HG03442 (cell line): ENCODE data around the gene RFPL4AL1.
"Not testable (repeated sequence)": the region's sequence is repeated elsewhere in the genome, so short reads cannot be mapped to it uniquely, and the experiment has no call there.

Experiments used
- ATAC-seq: cut with Tn5 transposase; IDR thresholded peaks from one replicate; pipeline ENCODE4 v1.9.1; 2021; ENCODE audit warnings: mild to moderate bottlenecking, moderate library complexity; ENCODE audit not compliant: unreplicated experiment

Gene RFPL4AL1

GRCh38 chr19:55768818-55769217 is at the start of gene RFPL4AL1:
Gene RFPL4AL1 (plus strand): TSS chr19:55769118. CDS start chr19:55771805, 2,687 bp downstream.
- ATAC-seq, result not testable (repeated sequence)

GRCh38 chr19:55720214-55720746 is 48.6 kb upstream of the RFPL4AL1 start:
- no peak for ATAC-seq

- no peak for ATAC-seq
These were observed 48.1 kb upstream of the RFPL4AL1 start for GRCh38 chr19:55720801-55721200.

- ATAC-seq, result no peak
These were observed 45.4 kb upstream of the RFPL4AL1 start for GRCh38 chr19:55723491-55723890.

- ATAC-seq, result not testable (repeated sequence)
These were observed 38.5 kb upstream of the RFPL4AL1 start for GRCh38 chr19:55730378-55730777.

DNA sequence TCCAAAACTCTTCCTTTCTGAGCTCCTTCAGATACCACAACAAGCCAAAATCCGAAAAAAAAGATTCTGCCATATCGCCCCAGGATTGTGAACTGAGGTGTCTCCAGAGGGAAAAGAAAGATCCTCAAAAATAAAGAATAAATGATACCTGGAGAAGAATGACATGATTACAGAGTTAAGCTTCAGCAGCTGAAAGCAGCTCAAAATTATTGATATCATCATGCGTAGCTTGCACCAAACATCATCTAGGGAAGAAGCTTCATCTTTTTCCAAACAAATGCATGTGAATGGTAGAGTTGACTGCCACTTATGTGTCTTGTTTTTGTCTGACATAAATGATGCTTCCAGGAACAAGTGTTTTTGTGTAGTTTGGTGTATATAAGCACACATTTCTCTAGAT is 30.6 kb upstream of the RFPL4AL1 start, which contains the start of gene NLRP9:
NLRP9 (minus strand) TSS at position 101 of the 400 bp plus-strand sequence; CDS start at position 73, 28 bp downstream.
- no peak for ATAC-seq

DNA sequence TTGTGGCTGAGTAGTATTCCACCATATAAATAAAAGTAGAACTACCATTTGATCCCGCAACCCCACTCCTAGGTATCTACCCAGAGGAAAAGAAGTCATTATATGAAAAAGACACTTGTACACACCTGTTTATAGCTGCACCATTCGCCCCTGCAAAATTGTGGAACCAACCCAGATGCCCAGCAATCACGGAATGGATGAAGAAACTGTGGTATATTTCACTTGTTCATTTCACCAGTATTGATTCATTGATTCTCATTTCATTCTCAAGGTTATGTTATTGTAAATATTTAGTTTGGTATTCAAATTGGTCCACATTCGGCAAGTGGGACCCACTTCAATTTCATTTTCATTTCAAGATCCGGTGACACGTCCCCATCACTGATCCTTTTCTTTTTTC is 18.2 kb upstream of the RFPL4AL1 start:
- ATAC-seq, result no peak

DNA sequence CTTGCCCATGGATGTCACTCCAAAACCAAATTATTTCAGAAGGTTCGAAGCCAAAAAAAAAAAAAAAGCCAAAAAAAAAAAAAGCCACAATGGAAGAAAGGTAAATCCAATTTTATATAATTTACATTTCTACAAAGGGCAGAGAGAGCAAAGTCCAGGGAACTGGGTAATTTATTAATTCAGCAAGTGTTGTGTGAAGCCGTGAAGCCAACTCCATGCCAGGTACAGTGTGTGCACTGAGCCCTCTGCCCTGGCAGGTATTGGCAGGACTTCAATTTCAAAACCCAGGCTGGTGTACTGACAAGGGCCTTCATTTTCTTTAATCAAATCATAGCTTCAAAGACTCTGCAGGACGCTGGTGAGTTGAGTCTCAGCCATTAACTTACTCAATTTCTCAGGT is 15.5 kb upstream of the RFPL4AL1 start:
- no peak for ATAC-seq

GRCh38 chr19:55756808-55757207 is 12.1 kb upstream of the RFPL4AL1 start:
- not testable (repeated sequence) for ATAC-seq

DNA sequence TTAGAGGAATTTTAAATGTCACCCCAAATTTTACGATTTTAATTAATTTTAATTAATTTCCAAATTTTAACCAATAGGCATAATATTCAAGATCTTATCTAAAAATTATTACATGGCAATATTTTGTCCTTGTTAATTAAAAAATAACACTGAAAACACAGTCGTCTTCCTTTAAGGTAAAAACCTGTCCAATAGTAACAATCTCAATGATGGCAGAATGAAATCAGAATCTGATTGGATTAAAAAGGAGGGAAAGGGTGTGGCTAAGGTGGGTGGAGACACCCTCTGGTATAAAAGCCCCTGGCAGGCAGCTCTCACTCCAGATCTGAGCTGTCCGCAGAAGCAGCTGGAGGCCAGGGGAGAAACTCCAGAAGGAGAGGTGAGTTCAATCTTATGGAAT is 10.1 kb upstream of the RFPL4AL1 start, which contains the start of gene RFPL4A:
RFPL4A (plus strand) TSS at position 301 of the 400 bp plus-strand sequence. CDS start 2,704 bp downstream, outside the sequence.
- not testable (repeated sequence) for ATAC-seq

DNA sequence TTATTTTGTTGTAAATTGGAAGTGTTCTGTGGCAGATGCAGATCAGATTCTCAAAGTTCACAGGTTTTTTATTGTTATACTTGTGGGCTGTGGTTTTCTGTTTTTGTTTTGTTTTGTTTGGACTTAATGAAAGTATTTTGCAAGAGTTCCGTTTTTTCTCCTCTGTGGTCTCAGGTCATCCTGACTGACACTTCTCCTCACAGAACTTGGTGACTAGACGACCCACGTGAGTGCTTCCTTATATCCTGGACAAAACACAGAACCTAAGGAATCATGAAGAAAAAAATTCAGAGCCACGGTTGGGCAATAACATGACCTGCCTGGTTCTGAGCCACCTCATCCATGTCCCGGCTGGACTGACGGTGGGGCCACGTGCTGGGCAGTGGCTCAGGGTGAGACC is 2.5 kb upstream of the RFPL4AL1 start:
- ATAC-seq, result no peak

DNA sequence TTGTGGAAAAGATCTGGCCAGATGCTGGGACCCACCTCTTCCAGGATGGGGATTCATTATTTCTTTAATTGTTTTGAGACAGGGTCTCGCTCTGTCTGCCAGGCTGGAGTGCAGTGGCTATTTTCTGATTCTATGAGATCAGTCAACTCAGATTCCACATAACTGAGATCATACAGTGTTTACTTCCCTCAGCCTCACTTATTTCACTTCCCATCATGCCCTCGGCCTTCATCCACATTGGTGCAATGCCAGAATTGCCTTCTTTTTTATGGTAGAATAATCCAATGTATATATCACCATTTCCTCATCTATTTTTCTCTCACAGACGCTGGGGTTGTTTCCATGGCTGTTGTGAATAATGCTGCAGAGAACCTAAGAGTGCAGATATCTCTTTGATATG is 714 bp downstream of the RFPL4AL1 start:
- not testable (repeated sequence) for ATAC-seq

- no peak for ATAC-seq
These were observed 8.6 kb downstream of the RFPL4AL1 start for GRCh38 chr19:55777528-55777927.

GRCh38 chr19:55778331-55778730 is 9.4 kb downstream of the RFPL4AL1 start:
- no peak for ATAC-seq

- ATAC-seq, result no peak
These were observed 12.2 kb downstream of the RFPL4AL1 start for GRCh38 chr19:55781112-55781511.

- no peak for ATAC-seq
These were observed 26.1 kb downstream of the RFPL4AL1 start for GRCh38 chr19:55795021-55795420.

DNA sequence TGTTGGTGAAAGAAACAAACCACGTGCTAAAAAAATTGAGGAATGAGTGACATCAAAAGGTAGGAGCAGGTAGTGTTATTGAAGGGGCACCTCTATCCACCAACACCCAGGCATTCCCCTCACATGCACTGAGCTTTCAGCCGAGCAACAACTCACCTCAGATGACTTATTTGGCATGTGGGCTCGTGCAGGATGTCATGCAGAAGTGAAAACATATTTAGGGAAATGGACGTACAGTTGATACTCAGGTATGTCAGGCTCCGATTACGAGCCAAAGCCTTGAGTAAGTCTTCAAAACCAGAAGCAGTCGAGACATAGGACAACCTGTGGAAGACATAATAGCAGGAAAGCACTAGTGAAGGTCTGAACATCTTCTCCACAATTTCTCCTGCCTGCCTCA is 32.5 kb downstream of the RFPL4AL1 start:
- no peak for ATAC-seq

DNA sequence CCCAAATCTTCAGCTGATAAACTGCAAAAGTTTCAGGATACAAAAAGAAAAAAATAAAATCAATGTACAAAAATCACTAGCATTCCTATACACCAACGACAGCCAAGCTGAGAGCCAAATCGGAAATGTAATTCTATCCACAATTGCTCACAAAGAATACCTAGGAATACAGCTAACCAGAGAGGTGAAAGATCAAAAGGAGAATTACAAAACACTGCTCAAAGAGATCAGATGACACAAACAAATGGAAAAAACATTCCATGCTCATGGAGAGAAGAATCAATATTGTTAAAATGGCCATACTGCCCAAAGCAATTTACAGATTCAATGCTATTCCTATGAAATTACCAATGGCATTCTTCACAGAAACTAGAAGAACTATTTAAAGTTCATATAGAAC is 33.4 kb downstream of the RFPL4AL1 start:
- no peak for ATAC-seq

- ATAC-seq, result peak; percentile 52
These were observed 40.6 kb downstream of the RFPL4AL1 start for GRCh38 chr19:55809381-55810058.

DNA sequence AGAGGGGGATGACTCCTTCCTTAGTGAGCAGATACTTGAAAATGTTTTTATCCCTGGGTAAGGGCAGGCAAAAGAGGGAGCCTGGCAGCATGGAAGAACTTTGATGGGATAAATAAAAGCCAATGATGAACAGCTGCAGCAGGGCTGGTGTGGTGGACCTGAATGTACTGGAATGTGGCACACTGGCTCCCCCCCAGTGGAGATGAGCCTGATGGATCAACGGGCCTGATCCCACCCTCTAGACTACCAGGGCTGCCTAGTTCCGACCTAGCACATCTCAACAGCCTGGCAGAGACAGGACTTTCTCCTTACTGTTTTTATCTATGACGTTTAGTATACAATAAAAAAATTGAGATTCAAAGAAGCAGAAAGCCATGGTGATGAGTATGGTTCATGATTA is 42.4 kb downstream of the RFPL4AL1 start:
- no peak for ATAC-seq

DNA sequence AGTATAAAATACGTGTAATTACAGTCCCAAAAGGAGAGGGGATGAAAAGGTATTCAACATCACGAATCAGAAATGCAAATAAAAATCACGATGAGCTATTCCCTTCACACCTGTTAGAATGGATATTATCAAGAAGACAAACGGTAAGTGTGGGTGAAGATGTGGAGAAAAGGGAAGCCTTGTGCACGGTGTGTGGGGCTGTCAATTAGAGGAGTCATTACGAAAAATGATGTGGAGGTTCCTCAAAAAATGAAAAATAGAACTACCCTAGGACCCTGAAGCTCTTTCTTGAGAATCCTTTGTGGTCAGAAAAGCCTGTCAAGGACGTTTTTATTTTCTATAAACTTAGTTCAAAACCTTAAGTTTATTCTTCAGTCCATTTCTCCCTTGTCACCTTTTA is 43.5 kb downstream of the RFPL4AL1 start:
- ATAC-seq, result no peak

DNA sequence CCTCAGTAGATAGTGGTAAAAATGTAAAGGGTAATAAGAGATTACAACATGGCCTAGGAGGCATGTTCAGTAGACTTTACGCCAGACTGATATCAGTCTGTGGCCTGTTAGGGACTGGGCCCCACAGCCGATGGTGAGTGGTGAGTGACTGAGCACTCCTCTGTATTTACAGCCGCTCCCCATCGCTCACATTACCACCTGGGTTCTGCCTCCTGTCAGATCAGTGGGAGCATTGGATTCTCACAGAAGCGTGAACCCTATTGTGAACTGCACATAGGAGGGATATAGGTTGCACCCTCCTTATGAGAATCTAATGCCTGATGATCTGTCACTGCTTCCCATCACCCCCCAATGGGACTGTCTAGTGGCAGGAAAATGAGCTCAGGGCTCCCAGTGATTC is 45.0 kb downstream of the RFPL4AL1 start:
- no peak for ATAC-seq

GRCh38 chr19:55820037-55820436 is 51.1 kb downstream of the RFPL4AL1 start:
- ATAC-seq, result no peak
